Measurements from ENCODE around the gene RALY.

- TF ChIP-seq CTCF (IDR thresholded peaks at IDR 0.05) (no peak), EP300 (IDR thresholded peaks at IDR 0.05; ENCODE audit: low read depth) (no peak)
Observed at GRCh38 chr20:34091637-34092200, 98.0 kb downstream of the RALY start.
